GM19025 (cell line): ENCODE data around the gene ASTN2.

ENCODE experiments used
- ATAC-seq: cut with Tn5 transposase; IDR thresholded peaks from one replicate; pipeline ENCODE4 v1.9.1; 2021; ENCODE audit warnings: mild to moderate bottlenecking, low read depth, moderate library complexity; ENCODE audit not compliant: unreplicated experiment

The ASTN2 gene

DNA sequence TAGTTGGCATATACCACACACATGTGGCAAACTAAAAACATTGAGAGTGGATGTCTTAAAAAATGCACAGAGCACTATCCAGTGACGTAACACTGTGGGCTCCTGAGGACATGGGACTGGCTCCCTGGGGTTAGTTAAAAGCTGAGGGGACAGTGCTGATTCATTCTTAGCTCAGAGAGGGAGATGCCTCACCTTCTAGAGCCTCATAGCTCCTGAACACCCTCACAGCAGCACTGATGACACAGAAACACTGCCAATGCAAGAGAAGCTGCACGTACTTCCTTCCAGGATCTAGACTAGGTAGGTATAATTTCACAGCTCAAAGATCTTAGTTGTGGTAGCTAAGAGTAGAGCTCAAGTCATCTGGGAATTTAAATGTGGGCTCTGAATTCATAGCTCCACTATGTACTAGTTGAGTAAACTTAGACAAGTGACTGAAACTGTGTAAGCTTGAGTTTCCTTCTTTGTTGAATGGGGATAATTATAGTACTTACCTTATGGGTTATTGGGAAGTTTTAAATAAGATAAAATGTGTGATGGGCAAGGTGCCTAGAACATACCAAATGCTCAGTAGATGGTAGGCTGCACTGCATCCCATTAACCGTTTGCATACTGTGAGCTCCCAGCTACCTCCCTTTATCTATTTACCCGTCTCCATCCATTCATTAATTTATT lies 279.9 kb downstream of the ASTN2 start:
- ATAC-seq: no peak

GRCh38 chr9:117126871-117127270 lies 288.0 kb downstream of the ASTN2 start:
- no peak for ATAC-seq

GRCh38 chr9:117125531-117125930 lies 289.3 kb downstream of the ASTN2 start:
- ATAC-seq: no peak

DNA sequence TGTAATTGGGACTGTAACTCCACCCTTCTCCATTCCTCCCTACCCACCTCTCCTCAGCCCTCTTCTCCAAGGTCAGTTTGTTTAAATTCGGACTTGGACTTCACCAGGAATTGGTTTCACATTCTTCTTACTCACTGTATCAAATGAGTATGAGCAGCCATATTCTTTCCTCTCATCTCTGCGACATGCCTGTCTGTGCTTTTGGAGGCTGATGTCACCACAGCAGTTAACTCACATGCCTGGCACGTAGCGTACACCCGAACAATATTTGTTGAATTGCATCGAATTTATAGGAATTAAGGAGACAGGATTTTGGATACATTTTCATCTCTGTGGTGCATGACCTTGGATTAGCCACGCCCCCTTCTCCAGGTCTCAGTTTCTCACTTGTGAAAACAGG lies 291.1 kb downstream of the ASTN2 start:
- no peak for ATAC-seq

DNA sequence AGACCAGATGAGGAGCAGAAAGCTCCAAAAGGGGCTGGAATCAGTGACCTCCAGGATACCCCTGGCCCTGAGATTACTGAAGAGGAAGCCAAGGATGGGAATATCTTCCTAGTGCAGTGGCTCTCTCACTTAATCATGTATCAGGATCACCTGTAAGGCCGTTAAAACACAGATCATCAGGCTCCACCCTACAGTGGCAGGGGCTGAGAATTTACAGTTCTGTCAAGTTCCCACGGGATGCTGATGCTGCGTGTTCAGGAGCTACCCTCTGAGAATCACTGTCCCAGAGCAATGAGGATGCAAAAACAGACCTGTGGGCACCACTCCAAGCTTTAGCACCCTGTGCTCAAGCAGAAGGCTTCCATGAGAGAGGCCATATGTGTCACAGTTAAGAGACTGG lies 291.9 kb downstream of the ASTN2 start:
- no peak for ATAC-seq

GRCh38 chr9:117122102-117122501 lies 292.8 kb downstream of the ASTN2 start:
- no peak for ATAC-seq

GRCh38 chr9:117121316-117121715 lies 293.5 kb downstream of the ASTN2 start:
- no peak for ATAC-seq

- no peak for ATAC-seq
These were observed 294.8 kb downstream of the ASTN2 start for GRCh38 chr9:117120061-117120460.

- no peak for ATAC-seq
These were observed 298.8 kb downstream of the ASTN2 start for GRCh38 chr9:117116084-117116483.

DNA sequence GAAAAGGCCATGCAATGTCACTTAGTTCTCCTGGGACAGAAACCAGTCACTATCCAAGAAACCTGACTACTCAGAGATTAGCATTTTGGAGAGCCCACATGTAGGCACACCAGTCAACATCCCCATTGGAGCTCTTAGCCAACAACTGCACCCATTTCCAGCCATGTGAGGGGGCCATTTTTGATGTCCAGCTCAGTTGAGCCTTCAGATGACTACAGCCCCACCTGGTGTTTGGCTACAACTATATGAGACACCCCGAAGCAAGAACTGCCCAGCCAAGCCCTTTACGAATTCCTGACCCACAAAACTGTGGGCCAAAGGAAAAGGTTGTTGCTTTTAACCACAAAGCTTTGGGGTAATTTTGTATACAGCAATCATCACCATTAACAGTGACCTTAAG lies 300.1 kb downstream of the ASTN2 start:
- ATAC-seq: no peak

DNA sequence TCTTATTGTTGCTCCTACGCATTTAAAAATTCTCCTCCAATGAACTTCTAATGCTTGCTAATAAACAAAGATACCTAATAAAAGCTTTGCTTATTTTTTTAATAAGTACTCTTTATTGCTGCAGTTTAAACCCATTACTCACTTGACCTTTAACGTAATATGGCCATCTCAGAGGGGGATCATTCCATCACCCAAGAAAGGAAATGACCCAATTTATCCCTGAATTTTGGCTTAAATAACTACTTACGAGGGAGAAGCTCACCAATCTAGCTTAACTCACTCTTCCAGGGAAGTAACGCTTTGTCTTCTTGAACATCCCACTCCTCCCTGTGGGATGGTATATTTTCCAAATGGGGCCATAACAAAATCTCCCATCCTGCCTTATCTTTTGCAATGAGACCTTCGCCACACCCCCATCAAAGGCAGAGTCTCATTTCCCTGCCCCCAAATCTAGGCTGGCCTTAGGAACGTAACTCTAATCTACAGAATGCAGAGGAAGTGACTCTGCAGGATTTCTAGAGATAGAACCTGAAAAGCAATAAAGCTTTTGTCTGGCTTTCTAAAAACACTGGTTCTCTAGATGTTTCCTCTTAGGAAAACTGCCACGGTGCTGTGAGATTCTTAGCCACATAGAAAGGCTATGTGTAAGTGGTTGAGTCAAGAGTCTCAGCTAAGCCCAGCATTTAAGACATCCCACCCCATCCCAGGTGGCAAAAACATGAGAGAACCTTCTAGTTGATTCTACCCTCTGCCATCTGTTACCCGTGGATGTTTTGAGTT lies 310.0 kb downstream of the ASTN2 start:
- ATAC-seq: no peak

DNA sequence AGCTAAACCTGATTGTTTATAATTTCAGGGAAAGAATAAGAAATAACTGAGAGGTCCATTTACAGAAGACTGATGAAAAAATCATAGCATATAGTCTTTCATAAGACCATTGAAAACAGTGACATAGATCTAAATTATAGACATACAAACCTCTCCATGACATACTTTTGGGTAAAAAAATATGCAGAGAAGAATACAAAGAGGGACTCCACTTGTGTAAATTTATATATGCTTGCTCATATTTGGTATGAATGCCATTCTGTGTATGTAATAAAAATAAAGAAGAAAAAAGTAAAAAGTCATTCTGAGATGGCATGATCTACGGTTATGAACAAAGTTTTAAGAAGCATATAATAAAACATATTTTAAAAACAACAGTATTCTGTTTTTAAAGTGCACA lies 310.7 kb downstream of the ASTN2 start:
- ATAC-seq: no peak

- no peak for ATAC-seq
These were observed 311.3 kb downstream of the ASTN2 start for GRCh38 chr9:117103438-117104110.

DNA sequence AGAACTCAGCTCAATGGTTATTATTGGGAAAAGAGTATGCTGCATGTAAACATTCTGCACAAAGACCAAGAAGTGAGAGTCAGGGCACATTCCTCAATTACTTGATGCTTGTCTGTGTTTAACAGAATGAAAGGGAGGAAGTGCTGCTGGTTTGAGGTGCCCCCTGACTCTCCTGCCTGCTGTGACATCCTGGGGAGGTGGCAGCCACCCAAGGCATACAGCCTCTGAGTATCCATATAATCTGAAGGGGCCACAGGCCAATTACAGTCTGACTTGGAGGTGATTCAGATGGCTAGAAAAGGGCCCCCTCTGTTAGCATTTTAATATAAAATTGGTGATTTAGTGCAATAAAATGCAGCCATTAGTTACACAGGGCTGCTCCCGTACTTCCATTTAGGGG lies 313.8 kb downstream of the ASTN2 start:
- ATAC-seq: no peak

GRCh38 chr9:117098331-117098730 lies 316.5 kb downstream of the ASTN2 start:
- ATAC-seq: no peak

DNA sequence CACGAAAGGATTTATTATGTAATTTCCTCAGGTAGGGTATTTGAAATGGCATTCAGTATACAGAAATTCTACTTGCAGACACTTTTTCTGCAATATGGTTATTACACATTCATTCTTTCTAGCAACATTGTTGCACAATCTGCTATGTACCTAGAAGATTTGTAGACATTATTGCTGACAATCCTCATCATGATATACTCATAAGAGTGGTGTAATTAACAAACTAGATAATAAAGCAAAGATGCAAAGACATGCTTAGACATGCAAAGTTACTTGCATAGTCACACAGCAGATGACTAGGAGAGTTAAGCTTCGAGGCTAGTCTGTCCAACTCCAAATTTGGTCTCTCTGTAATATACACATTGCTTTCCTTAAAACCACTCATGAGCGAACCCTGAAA lies 317.1 kb downstream of the ASTN2 start:
- no peak for ATAC-seq

- ATAC-seq: no peak
These were observed 318.7 kb downstream of the ASTN2 start for GRCh38 chr9:117096138-117096537.

DNA sequence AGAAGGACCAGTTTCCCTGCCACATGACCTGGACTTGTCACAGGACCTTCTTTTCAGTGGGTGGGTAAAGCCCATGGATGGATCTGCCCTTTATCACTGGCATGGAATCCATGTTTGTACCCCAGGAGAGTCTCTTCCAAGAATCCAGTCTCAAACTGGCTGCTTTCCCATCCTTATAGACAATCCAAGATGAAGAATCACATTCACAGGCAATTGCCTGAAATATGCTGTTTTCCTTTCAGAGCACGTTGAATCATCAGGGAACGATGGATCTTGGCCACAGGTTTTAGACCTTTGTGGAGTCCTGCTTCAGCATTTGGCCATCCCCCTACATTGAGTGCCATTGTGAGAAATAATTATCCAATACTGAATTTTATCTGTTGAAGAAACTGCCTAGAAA lies 319.8 kb downstream of the ASTN2 start:
- no peak for ATAC-seq

- no peak for ATAC-seq
These were observed 320.7 kb downstream of the ASTN2 start for GRCh38 chr9:117093891-117094844.

DNA sequence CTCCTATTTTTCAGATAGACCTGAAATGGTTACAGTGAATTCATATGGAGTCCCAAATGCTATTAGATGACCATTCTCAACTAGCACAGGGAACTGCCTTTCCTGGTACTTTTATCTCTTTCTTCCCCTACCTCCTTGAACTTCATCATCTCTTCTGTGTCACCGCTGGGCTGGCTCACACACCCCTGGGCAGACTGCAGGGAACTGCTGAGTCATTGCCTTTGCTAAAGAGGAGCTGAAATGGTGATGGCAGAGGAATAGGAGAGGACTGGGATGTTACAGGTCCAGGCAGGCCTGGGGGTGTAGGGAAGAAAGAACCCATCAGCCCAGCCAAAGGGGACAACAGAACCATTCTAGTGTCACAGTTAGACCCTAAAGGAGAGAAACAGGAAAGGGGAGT lies 322.3 kb downstream of the ASTN2 start:
- no peak for ATAC-seq

DNA sequence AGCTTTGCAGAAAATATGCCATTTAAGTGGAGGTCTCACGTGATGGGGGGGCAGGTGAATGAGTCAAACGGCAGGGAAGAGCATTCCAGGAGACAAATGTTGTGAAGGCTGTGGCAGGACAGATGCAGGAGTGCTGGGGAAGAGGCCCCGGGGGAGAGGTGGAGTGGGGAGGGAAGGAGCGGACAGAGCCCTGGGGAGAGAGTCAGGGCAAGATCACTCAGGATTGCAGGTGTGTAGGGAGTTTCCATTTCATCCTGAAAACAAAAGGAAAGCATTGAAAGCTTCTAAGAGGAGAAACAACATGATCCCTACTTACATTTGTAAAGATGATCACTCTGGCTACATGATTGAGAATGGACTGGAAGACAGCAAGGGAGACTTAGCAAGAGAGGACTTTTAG lies 323.3 kb downstream of the ASTN2 start:
- ATAC-seq: no peak
